B cell (primary cell): ENCODE measurements around the gene ZNF213.

Source experiments
- EZH2 ChIP-seq: IDR thresholded peaks from 2 replicates; pipeline ENCODE4 v1.6.1; 2012; ENCODE audit warnings: borderline replicate concordance, low read depth, mild to moderate bottlenecking, moderate library complexity, low read length; ENCODE audit not compliant: insufficient read depth, poor library complexity, severe bottlenecking
- TF ChIP-seq, protein P1 (sequence below): fragments of 200-600 bp; IDR thresholded peaks from one replicate; pipeline ENCODE4 v1.8.0; 2022; ENCODE audit warnings: antibody characterized with exemption, mild to moderate bottlenecking

- TF ChIP-seq, protein P1, sequence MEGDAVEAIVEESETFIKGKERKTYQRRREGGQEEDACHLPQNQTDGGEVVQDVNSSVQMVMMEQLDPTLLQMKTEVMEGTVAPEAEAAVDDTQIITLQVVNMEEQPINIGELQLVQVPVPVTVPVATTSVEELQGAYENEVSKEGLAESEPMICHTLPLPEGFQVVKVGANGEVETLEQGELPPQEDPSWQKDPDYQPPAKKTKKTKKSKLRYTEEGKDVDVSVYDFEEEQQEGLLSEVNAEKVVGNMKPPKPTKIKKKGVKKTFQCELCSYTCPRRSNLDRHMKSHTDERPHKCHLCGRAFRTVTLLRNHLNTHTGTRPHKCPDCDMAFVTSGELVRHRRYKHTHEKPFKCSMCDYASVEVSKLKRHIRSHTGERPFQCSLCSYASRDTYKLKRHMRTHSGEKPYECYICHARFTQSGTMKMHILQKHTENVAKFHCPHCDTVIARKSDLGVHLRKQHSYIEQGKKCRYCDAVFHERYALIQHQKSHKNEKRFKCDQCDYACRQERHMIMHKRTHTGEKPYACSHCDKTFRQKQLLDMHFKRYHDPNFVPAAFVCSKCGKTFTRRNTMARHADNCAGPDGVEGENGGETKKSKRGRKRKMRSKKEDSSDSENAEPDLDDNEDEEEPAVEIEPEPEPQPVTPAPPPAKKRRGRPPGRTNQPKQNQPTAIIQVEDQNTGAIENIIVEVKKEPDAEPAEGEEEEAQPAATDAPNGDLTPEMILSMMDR: no peak
- TF ChIP-seq EZH2: no peak
Measured at GRCh38 chr16:3164121-3164991, 29.5 kb downstream of the ZNF213 start.
